ENCODE measurements around the gene KLF9.

KLF9 gene

DNA sequence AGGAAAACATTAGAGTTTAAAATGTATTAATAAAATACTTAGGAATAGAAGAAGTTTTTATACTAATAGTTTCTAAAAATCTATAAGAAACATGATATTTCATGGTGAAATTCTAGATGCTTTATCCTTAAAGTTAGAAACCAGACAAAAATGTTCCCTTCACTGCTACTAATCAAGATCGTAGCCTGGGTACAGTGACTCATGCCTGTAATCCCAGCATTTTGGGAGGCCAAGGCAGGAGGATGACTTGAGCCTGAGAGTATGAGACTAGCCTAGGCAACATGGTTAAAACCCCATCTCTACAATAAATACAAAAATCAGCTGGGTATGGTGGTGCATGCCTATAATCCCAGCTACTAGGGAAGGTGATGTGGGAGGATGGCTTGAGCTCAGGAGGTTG, 30.4 kb upstream of the KLF9 start:
- H3K4me1 ChIP-seq (ENCODE audit: control insufficient read depth, insufficient read depth, low read length) = no peaks in the 10 kb centered on the region
- H3K36me3 ChIP-seq (ENCODE audit: control insufficient read depth, insufficient read depth, low read length) = no peaks in the 10 kb centered on the region
- H3K9me3 ChIP-seq (ENCODE audit: control insufficient read depth, insufficient read depth, low read length) = no peaks in the 10 kb centered on the region
- no CpG with 5 or more reads among the region's 1 CpG for WGBS (ENCODE audit: insufficient coverage, insufficient read length)
- H3K27me3 ChIP-seq (ENCODE audit: control insufficient read depth, insufficient read depth, low read length) = no peaks in the 10 kb centered on the region
- no peak for DNase-seq (ENCODE audit: low read depth, low spot score)
- no peak overlapping the region for H3K27ac ChIP-seq (ENCODE audit: low read length)
- no peak overlapping the region for H3K4me3 ChIP-seq (ENCODE audit: low read length)

DNA sequence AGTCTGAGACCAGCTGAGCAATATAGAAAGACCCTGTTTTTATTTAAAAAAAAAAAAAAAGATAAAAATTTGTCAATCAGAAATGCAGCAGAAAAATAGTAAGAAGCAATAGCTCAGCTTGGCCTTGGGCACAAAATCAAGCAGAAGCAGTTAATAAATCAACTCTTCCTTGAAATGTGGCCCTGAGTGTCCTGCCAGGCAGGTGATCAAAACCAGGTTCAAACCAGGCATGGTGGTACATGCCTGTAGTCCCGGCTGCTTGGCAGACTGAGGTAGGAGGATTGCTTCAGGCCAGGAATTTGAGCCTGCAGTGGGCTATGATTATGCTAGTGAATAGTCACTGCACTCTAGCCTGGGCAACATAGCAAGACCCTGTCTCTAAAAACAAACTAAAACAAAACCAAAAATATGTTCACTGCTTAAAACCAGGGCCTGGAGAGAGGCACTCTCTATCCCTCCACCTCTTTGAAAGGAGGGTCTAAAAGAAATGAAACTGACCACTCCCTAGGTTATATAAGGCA, 27.9 kb upstream of the KLF9 start:
- H3K27ac ChIP-seq (ENCODE audit: low read length) = no peak overlapping the region
- H3K4me3 ChIP-seq (ENCODE audit: low read length) = no peak overlapping the region
- no CpG with 5 or more reads among the region's 1 CpG for WGBS (ENCODE audit: insufficient coverage, insufficient read length)
- peaks cover 3% of the 10 kb centered on the region; the same call in 1 of the 2 replicates for H3K4me1 ChIP-seq (ENCODE audit: control insufficient read depth, insufficient read depth, low read length)
- no peaks in the 10 kb centered on the region for H3K36me3 ChIP-seq (ENCODE audit: control insufficient read depth, insufficient read depth, low read length)
- H3K9me3 ChIP-seq (ENCODE audit: control insufficient read depth, insufficient read depth, low read length) = no peaks in the 10 kb centered on the region
- no peaks in the 10 kb centered on the region for H3K27me3 ChIP-seq (ENCODE audit: control insufficient read depth, insufficient read depth, low read length)
- no peak for DNase-seq (ENCODE audit: low read depth, low spot score)

- no peak for DNase-seq (ENCODE audit: low read depth, low spot score)
Observed at GRCh38 chr9:70441622-70442021, 27.2 kb upstream of the KLF9 start.

GRCh38 chr9:70439991-70440706, 25.7 kb upstream of the KLF9 start:
- WGBS (ENCODE audit: insufficient coverage, insufficient read length) = no CpG with 5 or more reads among the region's 5 CpGs
- no peak for DNase-seq (ENCODE audit: low read depth, low spot score)
- Histone ChIP-seq H3K36me3 (ENCODE audit: control insufficient read depth, insufficient read depth, low read length) (no peaks in the 10 kb centered on the region), H3K9me3 (ENCODE audit: control insufficient read depth, insufficient read depth, low read length) (no peaks in the 10 kb centered on the region), H3K27ac (ENCODE audit: low read length) (no peak overlapping the region), H3K4me1 (ENCODE audit: control insufficient read depth, insufficient read depth, low read length) (peaks cover 3% of the 10 kb centered on the region; the same call in 1 of the 2 replicates), H3K27me3 (ENCODE audit: control insufficient read depth, insufficient read depth, low read length) (no peaks in the 10 kb centered on the region), H3K4me3 (ENCODE audit: low read length) (no peak overlapping the region)

More at GRCh38 chr9:70441622-70442021, 27.2 kb upstream of the KLF9 start:
- no peak overlapping the region for H3K27ac ChIP-seq (ENCODE audit: low read length)
- no peak overlapping the region for H3K4me3 ChIP-seq (ENCODE audit: low read length)
- no peaks in the 10 kb centered on the region for H3K36me3 ChIP-seq (ENCODE audit: control insufficient read depth, insufficient read depth, low read length)
- no peaks in the 10 kb centered on the region for H3K9me3 ChIP-seq (ENCODE audit: control insufficient read depth, insufficient read depth, low read length)
- H3K4me1 ChIP-seq (ENCODE audit: control insufficient read depth, insufficient read depth, low read length) = peaks cover 3% of the 10 kb centered on the region; the same call in 1 of the 2 replicates
- H3K27me3 ChIP-seq (ENCODE audit: control insufficient read depth, insufficient read depth, low read length) = no peaks in the 10 kb centered on the region

- Histone ChIP-seq H3K27ac (ENCODE audit: low read length) (no peak overlapping the region), H3K9me3 (ENCODE audit: control insufficient read depth, insufficient read depth, low read length) (no peaks in the 10 kb centered on the region), H3K4me1 (ENCODE audit: control insufficient read depth, insufficient read depth, low read length) (peaks cover 3% of the 10 kb centered on the region; the same call in 1 of the 2 replicates), H3K36me3 (ENCODE audit: control insufficient read depth, insufficient read depth, low read length) (no peaks in the 10 kb centered on the region), H3K4me3 (ENCODE audit: low read length) (no peak overlapping the region), H3K27me3 (ENCODE audit: control insufficient read depth, insufficient read depth, low read length) (no peaks in the 10 kb centered on the region)
- no CpG with 5 or more reads among the region's 3 CpGs for WGBS (ENCODE audit: insufficient coverage, insufficient read length)
- DNase-seq (ENCODE audit: low read depth, low spot score) = no peak
Observed at GRCh38 chr9:70438341-70438928, 24.0 kb upstream of the KLF9 start.

GRCh38 chr9:70435948-70436347, 21.5 kb upstream of the KLF9 start:
- no CpG with 5 or more reads among the region's 1 CpG for WGBS (ENCODE audit: insufficient coverage, insufficient read length)
- H3K27ac ChIP-seq (ENCODE audit: low read length) = no peak overlapping the region
- no peaks in the 10 kb centered on the region for H3K27me3 ChIP-seq (ENCODE audit: control insufficient read depth, insufficient read depth, low read length)
- no peaks in the 10 kb centered on the region for H3K9me3 ChIP-seq (ENCODE audit: control insufficient read depth, insufficient read depth, low read length)
- no peak overlapping the region for H3K4me3 ChIP-seq (ENCODE audit: low read length)
- DNase-seq (ENCODE audit: low read depth, low spot score) = no peak
- H3K4me1 ChIP-seq (ENCODE audit: control insufficient read depth, insufficient read depth, low read length) = peaks cover 3% of the 10 kb centered on the region; the same call in 1 of the 2 replicates
- no peaks in the 10 kb centered on the region for H3K36me3 ChIP-seq (ENCODE audit: control insufficient read depth, insufficient read depth, low read length)

DNA sequence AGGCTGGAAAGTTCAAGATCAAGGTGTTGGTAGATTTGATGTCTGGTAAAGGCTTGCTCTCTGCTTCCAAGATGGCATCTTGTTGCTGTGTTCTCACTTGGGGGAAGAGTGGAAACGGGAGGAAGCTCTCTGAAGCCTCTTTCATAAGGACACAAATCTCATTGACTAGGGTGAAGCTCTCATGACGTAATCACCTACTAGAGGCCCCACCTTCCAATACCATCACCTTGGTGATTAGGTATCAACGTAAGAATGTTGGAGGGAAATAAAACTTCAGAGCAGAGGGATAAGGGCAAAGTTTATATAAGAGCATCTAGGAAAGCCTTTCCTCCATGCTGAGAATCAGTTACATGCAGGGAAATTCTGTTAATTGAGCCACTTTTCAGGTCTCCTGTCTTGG, 15.4 kb upstream of the KLF9 start:
- no CpG with 5 or more reads among the region's 3 CpGs for WGBS (ENCODE audit: insufficient coverage, insufficient read length)
- H3K9me3 ChIP-seq (ENCODE audit: control insufficient read depth, insufficient read depth, low read length) = no peaks in the 10 kb centered on the region
- H3K27ac ChIP-seq (ENCODE audit: low read length) = no peak overlapping the region
- H3K27me3 ChIP-seq (ENCODE audit: control insufficient read depth, insufficient read depth, low read length) = no peaks in the 10 kb centered on the region
- no peak overlapping the region for H3K4me3 ChIP-seq (ENCODE audit: low read length)
- no peak for DNase-seq (ENCODE audit: low read depth, low spot score)
- no peaks in the 10 kb centered on the region for H3K4me1 ChIP-seq (ENCODE audit: control insufficient read depth, insufficient read depth, low read length)
- H3K36me3 ChIP-seq (ENCODE audit: control insufficient read depth, insufficient read depth, low read length) = no peaks in the 10 kb centered on the region

- Histone ChIP-seq H3K4me1 (ENCODE audit: control insufficient read depth, insufficient read depth, low read length) (no peaks in the 10 kb centered on the region), H3K4me3 (ENCODE audit: low read length) (no peak overlapping the region), H3K36me3 (ENCODE audit: control insufficient read depth, insufficient read depth, low read length) (no peaks in the 10 kb centered on the region), H3K27me3 (ENCODE audit: control insufficient read depth, insufficient read depth, low read length) (no peaks in the 10 kb centered on the region), H3K27ac (ENCODE audit: low read length) (no peak overlapping the region), H3K9me3 (ENCODE audit: control insufficient read depth, insufficient read depth, low read length) (no peaks in the 10 kb centered on the region)
- no CpG with 5 or more reads among the region's 5 CpGs for WGBS (ENCODE audit: insufficient coverage, insufficient read length)
- DNase-seq (ENCODE audit: low read depth, low spot score) = no peak
Observed at GRCh38 chr9:70428781-70429180, 14.3 kb upstream of the KLF9 start.

- peaks cover 1% of the 10 kb centered on the region; the same call in 1 of the 2 replicates for H3K27me3 ChIP-seq (ENCODE audit: control insufficient read depth, insufficient read depth, low read length)
- H3K36me3 ChIP-seq (ENCODE audit: control insufficient read depth, insufficient read depth, low read length) = no peaks in the 10 kb centered on the region
- WGBS (ENCODE audit: insufficient coverage, insufficient read length) = no CpG with 5 or more reads among the region's 11 CpGs
- no peak overlapping the region for H3K27ac ChIP-seq (ENCODE audit: low read length)
- H3K9me3 ChIP-seq (ENCODE audit: control insufficient read depth, insufficient read depth, low read length) = no peaks in the 10 kb centered on the region
- no peak for DNase-seq (ENCODE audit: low read depth, low spot score)
- H3K4me1 ChIP-seq (ENCODE audit: control insufficient read depth, insufficient read depth, low read length) = no peaks in the 10 kb centered on the region
- no peak overlapping the region for H3K4me3 ChIP-seq (ENCODE audit: low read length)
Observed at GRCh38 chr9:70427161-70427945, 12.9 kb upstream of the KLF9 start.

DNA sequence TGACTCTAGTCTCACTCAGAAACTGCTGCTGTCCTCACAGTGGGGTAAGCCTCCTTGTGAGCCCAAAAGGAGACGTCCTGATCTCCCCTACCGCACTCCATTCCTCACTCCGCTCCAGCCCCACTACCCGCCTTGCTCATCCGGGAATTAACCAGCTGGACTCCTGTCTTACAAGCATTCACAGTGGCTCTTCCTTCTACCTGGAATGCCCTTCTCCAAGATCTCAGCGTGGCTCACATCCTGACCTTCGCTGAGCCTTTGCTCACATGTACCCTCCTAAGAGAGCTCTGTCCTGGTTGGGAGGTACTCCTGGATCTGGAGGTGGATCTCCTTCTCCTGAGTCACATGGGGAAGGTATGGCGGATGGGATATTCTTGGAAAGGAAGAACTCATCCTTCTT, 10.7 kb upstream of the KLF9 start:
- DNase-seq (ENCODE audit: low read depth, low spot score) = no peak
- H3K9me3 ChIP-seq (ENCODE audit: control insufficient read depth, insufficient read depth, low read length) = no peaks in the 10 kb centered on the region
- H3K27me3 ChIP-seq (ENCODE audit: control insufficient read depth, insufficient read depth, low read length) = peaks cover 1% of the 10 kb centered on the region; the same call in 1 of the 2 replicates
- no peaks in the 10 kb centered on the region for H3K36me3 ChIP-seq (ENCODE audit: control insufficient read depth, insufficient read depth, low read length)
- peaks cover 3% of the 10 kb centered on the region; the same call in 1 of the 2 replicates for H3K4me1 ChIP-seq (ENCODE audit: control insufficient read depth, insufficient read depth, low read length)
- H3K4me3 ChIP-seq (ENCODE audit: low read length) = no peak overlapping the region
- H3K27ac ChIP-seq (ENCODE audit: low read length) = no peak overlapping the region
- WGBS (ENCODE audit: insufficient coverage, insufficient read length) = no CpG with 5 or more reads among the region's 8 CpGs
